WTC11 (cell line): ENCODE results near the gene CNTRL. TPM values are rescaled to one million over a fixed set of nuclear protein-coding genes. Genes with fewer than 3 reads are reported as not detected.

ENCODE experiments used
- ATAC-seq: fragments of 200-7000 bp; cut with Tn5 transposase; 2 replicates; pipeline ENCODE4 v1.10.0; 2021; ENCODE audit warnings: mild to moderate bottlenecking, moderate library complexity
- CTCF ChIA-PET: fragments of 300-600 bp; sonication (Branson Sonifier 250); formaldehyde crosslinking; loops from one replicate; lab custom pipeline; 2021; ENCODE audit warnings: antibody characterized with exemption; lab: Charles Lee
- POLR2A ChIA-PET: fragments of 350-600 bp; sonication (Branson Sonifier 250); formaldehyde crosslinking; loops from one replicate; lab custom pipeline; 2021; ENCODE audit warnings: antibody characterized with exemption; lab: Charles Lee
- DNase-seq: peaks from one replicate; pipeline ENCODE4 v3.0.0; 2021; ENCODE audit warnings: low spot score
- H3K27ac Mint-ChIP-seq: 2 replicates; pipeline ENCODE4 v1.8.0; 2021; ENCODE audit warnings: mixed read lengths
- H3K27me3 Mint-ChIP-seq: 2 replicates; pipeline ENCODE4 v1.8.0; 2021; ENCODE audit warnings: low read depth, mild to moderate bottlenecking, moderate library complexity, mixed read lengths
- H3K36me3 Mint-ChIP-seq: 2 replicates; pipeline ENCODE4 v1.8.0; 2021; ENCODE audit warnings: mixed read lengths
- H3K4me1 Mint-ChIP-seq: 2 replicates; pipeline ENCODE4 v1.8.0; 2022; ENCODE audit warnings: mixed read lengths
- H3K4me3 Mint-ChIP-seq: 2 replicates; pipeline ENCODE4 v1.8.0; 2021; ENCODE audit warnings: mild to moderate bottlenecking, moderate library complexity, mixed read lengths
- H3K9me3 Mint-ChIP-seq: 2 replicates; pipeline ENCODE4 v1.8.0; 2021; ENCODE audit warnings: mixed read lengths
- ATF1 ChIP-seq: sonication (generic); formaldehyde crosslinking; IDR thresholded peaks from 2 replicates; pipeline ENCODE4 v1.8.1; 2023; ENCODE audit warnings: mild to moderate bottlenecking, moderate library complexity, missing genetic modification reagents
- E2F5 ChIP-seq: sonication (generic); formaldehyde crosslinking; IDR thresholded peaks from 2 replicates; pipeline ENCODE4 v1.8.1; 2022; ENCODE audit warnings: mild to moderate bottlenecking, moderate library complexity, missing genetic modification reagents
- IRF2 ChIP-seq: sonication (generic); formaldehyde crosslinking; IDR thresholded peaks from 2 replicates; pipeline ENCODE4 v1.8.0; 2022; ENCODE audit warnings: low read depth, missing genetic modification reagents, borderline replicate concordance
- JUN ChIP-seq: sonication (generic); formaldehyde crosslinking; IDR thresholded peaks from 2 replicates; pipeline ENCODE4 v1.8.0; 2023; ENCODE audit warnings: mild to moderate bottlenecking, missing genetic modification reagents
- MYBL2 ChIP-seq: sonication (generic); formaldehyde crosslinking; IDR thresholded peaks from 2 replicates; pipeline ENCODE4 v1.8.1; 2023; ENCODE audit warnings: mild to moderate bottlenecking, moderate library complexity, missing genetic modification reagents
- NFE2L1 ChIP-seq: sonication (generic); formaldehyde crosslinking; IDR thresholded peaks from 2 replicates; pipeline ENCODE4 v1.8.1; 2023; ENCODE audit warnings: missing genetic modification reagents
- RELA ChIP-seq: sonication (generic); formaldehyde crosslinking; IDR thresholded peaks from 2 replicates; pipeline ENCODE4 v1.8.1; 2022; ENCODE audit warnings: missing genetic modification reagents, mild to moderate bottlenecking, borderline replicate concordance
- SP1 ChIP-seq: sonication (generic); formaldehyde crosslinking; conservative IDR thresholded peaks from 2 replicates; pipeline ENCODE4 v1.8.1; 2022; ENCODE audit warnings: missing genetic modification reagents
- TP53 ChIP-seq: sonication (generic); formaldehyde crosslinking; IDR thresholded peaks from 2 replicates; pipeline ENCODE4 v1.8.1; 2023; ENCODE audit warnings: mild to moderate bottlenecking, missing genetic modification reagents
- total RNA-seq: library from RNA; stranded (reverse); gene quantifications from 3 replicates; pipeline ENCODE4 v1.2.3, GENCODE V29; 2021
- TF ChIP-seq, protein P1 (sequence below): sonication (generic); formaldehyde crosslinking; IDR thresholded peaks from 2 replicates; pipeline ENCODE4 v1.8.1; 2023; ENCODE audit warnings: mild to moderate bottlenecking, missing genetic modification reagents, borderline replicate concordance
- TF ChIP-seq, protein P2 (sequence below): fragments of 250-450 bp; sonication (Bioruptor Pico); IDR thresholded peaks from 2 replicates; pipeline ENCODE4 v1.9.0; 2021; ENCODE audit warnings: mild to moderate bottlenecking
- TF ChIP-seq, protein P3 (sequence below): fragments of 250-450 bp; sonication (Bioruptor Pico); IDR thresholded peaks from 2 replicates; pipeline ENCODE4 v1.8.0; 2021; ENCODE audit warnings: mild to moderate bottlenecking
- TF ChIP-seq, protein P4 (sequence below): sonication (generic); formaldehyde crosslinking; IDR thresholded peaks from 2 replicates; pipeline ENCODE4 v1.8.1; 2023; ENCODE audit warnings: mild to moderate bottlenecking, moderate library complexity, missing genetic modification reagents
- TF ChIP-seq, protein P5 (sequence below): fragments of 250-450 bp; sonication (Bioruptor Pico); IDR thresholded peaks from 2 replicates; pipeline ENCODE4 v1.9.0; 2021; ENCODE audit warnings: mild to moderate bottlenecking, borderline replicate concordance
- TF ChIP-seq, protein P6 (sequence below): sonication (generic); formaldehyde crosslinking; IDR thresholded peaks from 2 replicates; pipeline ENCODE4 v1.8.1; 2022; ENCODE audit warnings: low read depth, mild to moderate bottlenecking, moderate library complexity, missing genetic modification reagents, borderline replicate concordance

The CNTRL gene
- total RNA-seq, 1 experiment from 2014 or later = 13.3 TPM

DNA sequence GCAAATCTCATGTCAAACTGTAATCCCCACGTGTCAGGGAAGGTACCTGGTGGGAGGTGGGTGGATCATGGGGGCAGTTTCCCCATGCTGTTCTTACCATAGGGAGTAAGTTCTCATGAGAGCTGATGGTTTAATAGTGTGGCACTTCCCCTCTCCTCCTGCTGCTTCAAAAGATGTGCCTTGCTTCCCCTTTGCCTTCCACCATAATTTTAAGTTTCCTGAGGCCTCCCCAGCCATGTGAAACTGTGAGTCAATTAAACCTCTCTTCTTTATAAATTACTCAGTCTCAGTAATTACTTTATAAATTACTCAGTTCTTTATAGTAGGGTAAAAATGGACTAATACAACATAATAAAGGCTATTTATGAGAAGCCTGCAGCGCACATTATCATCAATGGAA lies 7.1 kb upstream of the CNTRL start (continued):
- TF ChIP-seq, protein P1, sequence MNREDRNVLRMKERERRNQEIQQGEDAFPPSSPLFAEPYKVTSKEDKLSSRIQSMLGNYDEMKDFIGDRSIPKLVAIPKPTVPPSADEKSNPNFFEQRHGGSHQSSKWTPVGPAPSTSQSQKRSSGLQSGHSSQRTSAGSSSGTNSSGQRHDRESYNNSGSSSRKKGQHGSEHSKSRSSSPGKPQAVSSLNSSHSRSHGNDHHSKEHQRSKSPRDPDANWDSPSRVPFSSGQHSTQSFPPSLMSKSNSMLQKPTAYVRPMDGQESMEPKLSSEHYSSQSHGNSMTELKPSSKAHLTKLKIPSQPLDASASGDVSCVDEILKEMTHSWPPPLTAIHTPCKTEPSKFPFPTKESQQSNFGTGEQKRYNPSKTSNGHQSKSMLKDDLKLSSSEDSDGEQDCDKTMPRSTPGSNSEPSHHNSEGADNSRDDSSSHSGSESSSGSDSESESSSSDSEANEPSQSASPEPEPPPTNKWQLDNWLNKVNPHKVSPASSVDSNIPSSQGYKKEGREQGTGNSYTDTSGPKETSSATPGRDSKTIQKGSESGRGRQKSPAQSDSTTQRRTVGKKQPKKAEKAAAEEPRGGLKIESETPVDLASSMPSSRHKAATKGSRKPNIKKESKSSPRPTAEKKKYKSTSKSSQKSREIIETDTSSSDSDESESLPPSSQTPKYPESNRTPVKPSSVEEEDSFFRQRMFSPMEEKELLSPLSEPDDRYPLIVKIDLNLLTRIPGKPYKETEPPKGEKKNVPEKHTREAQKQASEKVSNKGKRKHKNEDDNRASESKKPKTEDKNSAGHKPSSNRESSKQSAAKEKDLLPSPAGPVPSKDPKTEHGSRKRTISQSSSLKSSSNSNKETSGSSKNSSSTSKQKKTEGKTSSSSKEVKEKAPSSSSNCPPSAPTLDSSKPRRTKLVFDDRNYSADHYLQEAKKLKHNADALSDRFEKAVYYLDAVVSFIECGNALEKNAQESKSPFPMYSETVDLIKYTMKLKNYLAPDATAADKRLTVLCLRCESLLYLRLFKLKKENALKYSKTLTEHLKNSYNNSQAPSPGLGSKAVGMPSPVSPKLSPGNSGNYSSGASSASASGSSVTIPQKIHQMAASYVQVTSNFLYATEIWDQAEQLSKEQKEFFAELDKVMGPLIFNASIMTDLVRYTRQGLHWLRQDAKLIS (CRISPR knock-in tag) = no peak
- no peak for TF ChIP-seq E2F5 (CRISPR knock-in tag)
- TF ChIP-seq, protein P2, sequence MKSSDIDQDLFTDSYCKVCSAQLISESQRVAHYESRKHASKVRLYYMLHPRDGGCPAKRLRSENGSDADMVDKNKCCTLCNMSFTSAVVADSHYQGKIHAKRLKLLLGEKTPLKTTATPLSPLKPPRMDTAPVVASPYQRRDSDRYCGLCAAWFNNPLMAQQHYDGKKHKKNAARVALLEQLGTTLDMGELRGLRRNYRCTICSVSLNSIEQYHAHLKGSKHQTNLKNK (CRISPR knock-in tag) = no peak

DNA sequence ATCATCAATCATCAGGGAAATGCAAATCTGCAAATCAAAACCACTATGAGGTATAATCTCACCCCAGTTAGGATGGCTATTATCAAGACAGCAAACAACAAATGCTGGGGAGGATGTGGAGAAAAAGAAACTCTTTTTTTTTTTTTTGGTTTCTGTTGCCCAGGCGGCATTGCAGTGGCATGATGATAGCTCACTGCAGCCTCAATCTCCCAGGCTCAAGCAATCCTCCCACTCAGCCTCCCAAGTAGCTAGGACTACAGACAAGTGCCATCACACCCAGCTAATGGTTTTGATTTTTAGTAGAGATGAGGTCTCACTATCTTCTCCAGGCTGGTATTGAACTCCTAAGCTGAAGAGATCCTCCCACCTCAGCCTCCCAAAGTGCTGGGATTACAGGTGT lies 5.4 kb upstream of the CNTRL start:
- H3K9me3 Mint-ChIP-seq = peaks cover 10% of the 10 kb centered on the region
- TF ChIP-seq E2F5 (CRISPR knock-in tag) = no peak
- TF ChIP-seq IRF2 = no peak
- TF ChIP-seq MYBL2 (CRISPR knock-in tag) = no peak
- no peak for TF ChIP-seq JUN
- no peak for TF ChIP-seq SP1 (CRISPR knock-in tag)
- TF ChIP-seq TP53 (CRISPR knock-in tag) = no peak
- TF ChIP-seq, protein P3, sequence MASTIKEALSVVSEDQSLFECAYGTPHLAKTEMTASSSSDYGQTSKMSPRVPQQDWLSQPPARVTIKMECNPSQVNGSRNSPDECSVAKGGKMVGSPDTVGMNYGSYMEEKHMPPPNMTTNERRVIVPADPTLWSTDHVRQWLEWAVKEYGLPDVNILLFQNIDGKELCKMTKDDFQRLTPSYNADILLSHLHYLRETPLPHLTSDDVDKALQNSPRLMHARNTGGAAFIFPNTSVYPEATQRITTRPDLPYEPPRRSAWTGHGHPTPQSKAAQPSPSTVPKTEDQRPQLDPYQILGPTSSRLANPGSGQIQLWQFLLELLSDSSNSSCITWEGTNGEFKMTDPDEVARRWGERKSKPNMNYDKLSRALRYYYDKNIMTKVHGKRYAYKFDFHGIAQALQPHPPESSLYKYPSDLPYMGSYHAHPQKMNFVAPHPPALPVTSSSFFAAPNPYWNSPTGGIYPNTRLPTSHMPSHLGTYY (CRISPR knock-in tag) = no peak
- no peak for TF ChIP-seq RELA (CRISPR knock-in tag)
- TF ChIP-seq ATF1 = no peak
- TF ChIP-seq NFE2L1 = no peak
- TF ChIP-seq, protein P4, sequence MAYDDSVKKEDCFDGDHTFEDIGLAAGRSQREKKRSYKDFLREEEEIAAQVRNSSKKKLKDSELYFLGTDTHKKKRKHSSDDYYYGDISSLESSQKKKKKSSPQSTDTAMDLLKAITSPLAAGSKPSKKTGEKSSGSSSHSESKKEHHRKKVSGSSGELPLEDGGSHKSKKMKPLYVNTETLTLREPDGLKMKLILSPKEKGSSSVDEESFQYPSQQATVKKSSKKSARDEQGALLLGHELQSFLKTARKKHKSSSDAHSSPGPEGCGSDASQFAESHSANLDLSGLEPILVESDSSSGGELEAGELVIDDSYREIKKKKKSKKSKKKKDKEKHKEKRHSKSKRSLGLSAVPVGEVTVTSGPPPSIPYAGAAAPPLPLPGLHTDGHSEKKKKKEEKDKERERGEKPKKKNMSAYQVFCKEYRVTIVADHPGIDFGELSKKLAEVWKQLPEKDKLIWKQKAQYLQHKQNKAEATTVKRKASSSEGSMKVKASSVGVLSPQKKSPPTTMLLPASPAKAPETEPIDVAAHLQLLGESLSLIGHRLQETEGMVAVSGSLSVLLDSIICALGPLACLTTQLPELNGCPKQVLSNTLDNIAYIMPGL (CRISPR knock-in tag) = no peak
- TF ChIP-seq, protein P5, sequence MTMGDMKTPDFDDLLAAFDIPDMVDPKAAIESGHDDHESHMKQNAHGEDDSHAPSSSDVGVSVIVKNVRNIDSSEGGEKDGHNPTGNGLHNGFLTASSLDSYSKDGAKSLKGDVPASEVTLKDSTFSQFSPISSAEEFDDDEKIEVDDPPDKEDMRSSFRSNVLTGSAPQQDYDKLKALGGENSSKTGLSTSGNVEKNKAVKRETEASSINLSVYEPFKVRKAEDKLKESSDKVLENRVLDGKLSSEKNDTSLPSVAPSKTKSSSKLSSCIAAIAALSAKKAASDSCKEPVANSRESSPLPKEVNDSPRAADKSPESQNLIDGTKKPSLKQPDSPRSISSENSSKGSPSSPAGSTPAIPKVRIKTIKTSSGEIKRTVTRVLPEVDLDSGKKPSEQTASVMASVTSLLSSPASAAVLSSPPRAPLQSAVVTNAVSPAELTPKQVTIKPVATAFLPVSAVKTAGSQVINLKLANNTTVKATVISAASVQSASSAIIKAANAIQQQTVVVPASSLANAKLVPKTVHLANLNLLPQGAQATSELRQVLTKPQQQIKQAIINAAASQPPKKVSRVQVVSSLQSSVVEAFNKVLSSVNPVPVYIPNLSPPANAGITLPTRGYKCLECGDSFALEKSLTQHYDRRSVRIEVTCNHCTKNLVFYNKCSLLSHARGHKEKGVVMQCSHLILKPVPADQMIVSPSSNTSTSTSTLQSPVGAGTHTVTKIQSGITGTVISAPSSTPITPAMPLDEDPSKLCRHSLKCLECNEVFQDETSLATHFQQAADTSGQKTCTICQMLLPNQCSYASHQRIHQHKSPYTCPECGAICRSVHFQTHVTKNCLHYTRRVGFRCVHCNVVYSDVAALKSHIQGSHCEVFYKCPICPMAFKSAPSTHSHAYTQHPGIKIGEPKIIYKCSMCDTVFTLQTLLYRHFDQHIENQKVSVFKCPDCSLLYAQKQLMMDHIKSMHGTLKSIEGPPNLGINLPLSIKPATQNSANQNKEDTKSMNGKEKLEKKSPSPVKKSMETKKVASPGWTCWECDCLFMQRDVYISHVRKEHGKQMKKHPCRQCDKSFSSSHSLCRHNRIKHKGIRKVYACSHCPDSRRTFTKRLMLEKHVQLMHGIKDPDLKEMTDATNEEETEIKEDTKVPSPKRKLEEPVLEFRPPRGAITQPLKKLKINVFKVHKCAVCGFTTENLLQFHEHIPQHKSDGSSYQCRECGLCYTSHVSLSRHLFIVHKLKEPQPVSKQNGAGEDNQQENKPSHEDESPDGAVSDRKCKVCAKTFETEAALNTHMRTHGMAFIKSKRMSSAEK (CRISPR knock-in tag) = no peak
- TF ChIP-seq, protein P6, sequence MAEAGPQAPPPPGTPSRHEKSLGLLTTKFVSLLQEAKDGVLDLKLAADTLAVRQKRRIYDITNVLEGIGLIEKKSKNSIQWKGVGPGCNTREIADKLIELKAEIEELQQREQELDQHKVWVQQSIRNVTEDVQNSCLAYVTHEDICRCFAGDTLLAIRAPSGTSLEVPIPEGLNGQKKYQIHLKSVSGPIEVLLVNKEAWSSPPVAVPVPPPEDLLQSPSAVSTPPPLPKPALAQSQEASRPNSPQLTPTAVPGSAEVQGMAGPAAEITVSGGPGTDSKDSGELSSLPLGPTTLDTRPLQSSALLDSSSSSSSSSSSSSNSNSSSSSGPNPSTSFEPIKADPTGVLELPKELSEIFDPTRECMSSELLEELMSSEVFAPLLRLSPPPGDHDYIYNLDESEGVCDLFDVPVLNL = no peak
- H3K36me3 Mint-ChIP-seq = no peaks in the 10 kb centered on the region
- DNase-seq (no peak), ATAC-seq (no peak)
- no peak overlapping the region for H3K4me3 Mint-ChIP-seq
- POLR2A ChIA-PET = no interaction called here
- peaks cover 70% of the 10 kb centered on the region for H3K27me3 Mint-ChIP-seq
- H3K27ac Mint-ChIP-seq = no peak overlapping the region
- H3K4me1 Mint-ChIP-seq = peaks cover 21% of the 10 kb centered on the region
- CTCF ChIA-PET = interaction anchor here (0.9 to 1.6 kb wide), 2 partner anchors 9 to 14 kb away, joined by 3 to 6 read pairs; no protein-coding TSS in a partner anchor
